GM18868 (cell line): Measurements from ENCODE around the gene TEX28.
"Not testable (repeated sequence)": the region's sequence is repeated elsewhere in the genome, so short reads cannot be mapped to it uniquely, and the experiment has no call there.

Source experiments
- ATAC-seq: cut with Tn5 transposase; IDR thresholded peaks from one replicate; pipeline ENCODE4 v1.9.1; 2021; ENCODE audit warnings: mild to moderate bottlenecking, moderate library complexity; ENCODE audit not compliant: unreplicated experiment

Gene TEX28

GRCh38 chrX:154248076-154248475 lies 46.8 kb downstream of the TEX28 start:
- ATAC-seq, result not testable (repeated sequence)

- peak; percentile 68 for ATAC-seq
These were observed 47.4 kb downstream of the TEX28 start for GRCh38 chrX:154247377-154248045.

- ATAC-seq, result not testable (repeated sequence)
These were observed 54.9 kb downstream of the TEX28 start for GRCh38 chrX:154239982-154240503.

- not testable (repeated sequence) for ATAC-seq
These were observed 55.9 kb downstream of the TEX28 start for GRCh38 chrX:154238939-154239559.

- not testable (repeated sequence) for ATAC-seq
These were observed 61.3 kb downstream of the TEX28 start for GRCh38 chrX:154233620-154234019.

- not testable (repeated sequence) for ATAC-seq
These were observed 63.5 kb downstream of the TEX28 start for GRCh38 chrX:154231443-154231842.

- not testable (repeated sequence) for ATAC-seq
These were observed 68.2 kb downstream of the TEX28 start for GRCh38 chrX:154226706-154227105.

- not testable (repeated sequence) for ATAC-seq
These were observed 69.6 kb downstream of the TEX28 start for GRCh38 chrX:154225292-154225691.
